ENCODE measurements around the gene ROBO2.

The ROBO2 gene

DNA sequence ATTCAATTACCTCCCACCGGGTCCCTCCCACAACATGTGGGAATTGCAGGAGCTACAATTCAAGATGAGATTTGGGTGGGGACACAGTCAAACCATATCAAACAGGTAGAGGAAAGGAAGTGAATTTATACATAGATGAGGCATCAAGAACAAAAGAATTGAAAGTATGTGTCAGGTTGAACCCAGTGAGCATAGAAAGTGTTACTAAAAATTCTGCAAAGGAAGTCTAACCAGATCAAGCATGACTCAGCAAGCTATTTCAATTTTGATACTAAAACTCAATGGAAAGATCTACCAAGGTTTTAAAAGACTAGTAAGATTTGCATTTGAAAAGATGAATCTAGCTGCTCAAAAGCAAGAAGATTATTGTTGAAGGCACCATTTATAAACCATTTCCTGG is 323.0 kb downstream of the ROBO2 start:
- TF ChIP-seq ZFX (IDR thresholded peaks at IDR 0.05; ENCODE audit: borderline replicate concordance), result no peak
- TF ChIP-seq, protein P1, sequence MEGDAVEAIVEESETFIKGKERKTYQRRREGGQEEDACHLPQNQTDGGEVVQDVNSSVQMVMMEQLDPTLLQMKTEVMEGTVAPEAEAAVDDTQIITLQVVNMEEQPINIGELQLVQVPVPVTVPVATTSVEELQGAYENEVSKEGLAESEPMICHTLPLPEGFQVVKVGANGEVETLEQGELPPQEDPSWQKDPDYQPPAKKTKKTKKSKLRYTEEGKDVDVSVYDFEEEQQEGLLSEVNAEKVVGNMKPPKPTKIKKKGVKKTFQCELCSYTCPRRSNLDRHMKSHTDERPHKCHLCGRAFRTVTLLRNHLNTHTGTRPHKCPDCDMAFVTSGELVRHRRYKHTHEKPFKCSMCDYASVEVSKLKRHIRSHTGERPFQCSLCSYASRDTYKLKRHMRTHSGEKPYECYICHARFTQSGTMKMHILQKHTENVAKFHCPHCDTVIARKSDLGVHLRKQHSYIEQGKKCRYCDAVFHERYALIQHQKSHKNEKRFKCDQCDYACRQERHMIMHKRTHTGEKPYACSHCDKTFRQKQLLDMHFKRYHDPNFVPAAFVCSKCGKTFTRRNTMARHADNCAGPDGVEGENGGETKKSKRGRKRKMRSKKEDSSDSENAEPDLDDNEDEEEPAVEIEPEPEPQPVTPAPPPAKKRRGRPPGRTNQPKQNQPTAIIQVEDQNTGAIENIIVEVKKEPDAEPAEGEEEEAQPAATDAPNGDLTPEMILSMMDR (IDR thresholded peaks at IDR 0.05), result no peak
- no peak overlapping the region for H3K27ac ChIP-seq

DNA sequence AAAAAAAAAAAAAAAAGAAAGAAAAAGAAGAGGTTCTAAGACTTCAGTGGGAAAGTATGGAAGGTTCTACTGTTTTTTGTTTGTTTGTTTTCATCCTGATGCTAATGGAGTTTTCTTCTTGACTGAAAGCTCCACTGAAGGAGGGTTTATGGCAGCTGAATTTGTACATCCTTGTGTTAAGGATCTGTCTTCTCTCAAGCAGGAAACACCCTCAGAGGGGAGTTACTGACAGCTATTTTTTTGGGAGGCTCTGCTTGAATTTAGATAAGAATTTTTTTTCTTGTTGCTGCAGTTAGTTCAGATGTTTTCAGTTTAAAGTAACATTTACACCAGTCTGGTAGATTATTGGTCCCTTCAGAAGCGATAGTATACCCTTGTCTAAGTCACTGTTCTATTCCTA is 325.3 kb downstream of the ROBO2 start:
- TF ChIP-seq ZFX (IDR thresholded peaks at IDR 0.05; ENCODE audit: borderline replicate concordance), result no peak
- TF ChIP-seq, protein P1 (IDR thresholded peaks at IDR 0.05), result no peak
- no peak overlapping the region for H3K27ac ChIP-seq

DNA sequence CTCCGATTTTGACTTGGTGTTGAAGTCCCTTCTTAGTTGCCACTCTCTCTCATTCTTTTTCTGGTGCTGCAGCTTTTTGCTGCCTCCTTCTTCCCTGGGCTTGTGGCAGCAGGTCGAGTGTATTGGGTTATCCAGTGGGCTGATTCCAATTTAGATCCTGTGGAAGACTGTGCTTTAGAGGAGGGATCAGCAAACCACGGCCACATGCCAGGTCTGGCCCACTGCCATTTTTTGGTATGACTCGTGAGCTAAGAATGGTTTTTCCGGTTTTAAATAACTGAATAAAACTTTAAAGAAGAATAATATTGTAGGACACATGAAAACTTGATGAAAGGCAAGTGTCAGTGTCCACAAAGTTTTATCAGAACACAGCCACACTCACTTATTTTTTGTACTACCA is 330.5 kb downstream of the ROBO2 start:
- H3K27ac ChIP-seq, result no peak overlapping the region
- TF ChIP-seq ZFX (IDR thresholded peaks at IDR 0.05; ENCODE audit: borderline replicate concordance), result no peak
- TF ChIP-seq, protein P1 (IDR thresholded peaks at IDR 0.05), result no peak

DNA sequence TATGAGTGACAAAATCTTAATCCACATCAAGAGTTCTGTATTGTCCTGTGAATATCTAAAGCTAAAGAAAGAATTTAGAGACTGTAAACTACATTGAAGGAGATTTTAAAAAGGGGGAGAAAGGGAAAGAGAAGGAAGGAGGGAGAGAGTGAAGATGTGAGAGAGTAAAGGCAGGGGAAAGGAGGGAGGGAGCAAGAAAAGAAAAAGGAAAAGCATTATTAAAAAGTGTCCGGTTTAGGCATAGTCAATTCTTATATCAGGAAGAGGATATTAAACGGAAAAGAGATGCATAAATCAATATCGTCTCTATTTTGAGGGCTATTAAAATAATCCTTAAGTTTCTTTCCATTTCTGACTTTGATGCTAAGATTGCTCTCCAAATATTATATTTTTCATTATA is 332.1 kb downstream of the ROBO2 start:
- no peak overlapping the region for H3K27ac ChIP-seq
- TF ChIP-seq, protein P1 (IDR thresholded peaks at IDR 0.05), result no peak
- no peak for TF ChIP-seq ZFX (IDR thresholded peaks at IDR 0.05; ENCODE audit: borderline replicate concordance)

DNA sequence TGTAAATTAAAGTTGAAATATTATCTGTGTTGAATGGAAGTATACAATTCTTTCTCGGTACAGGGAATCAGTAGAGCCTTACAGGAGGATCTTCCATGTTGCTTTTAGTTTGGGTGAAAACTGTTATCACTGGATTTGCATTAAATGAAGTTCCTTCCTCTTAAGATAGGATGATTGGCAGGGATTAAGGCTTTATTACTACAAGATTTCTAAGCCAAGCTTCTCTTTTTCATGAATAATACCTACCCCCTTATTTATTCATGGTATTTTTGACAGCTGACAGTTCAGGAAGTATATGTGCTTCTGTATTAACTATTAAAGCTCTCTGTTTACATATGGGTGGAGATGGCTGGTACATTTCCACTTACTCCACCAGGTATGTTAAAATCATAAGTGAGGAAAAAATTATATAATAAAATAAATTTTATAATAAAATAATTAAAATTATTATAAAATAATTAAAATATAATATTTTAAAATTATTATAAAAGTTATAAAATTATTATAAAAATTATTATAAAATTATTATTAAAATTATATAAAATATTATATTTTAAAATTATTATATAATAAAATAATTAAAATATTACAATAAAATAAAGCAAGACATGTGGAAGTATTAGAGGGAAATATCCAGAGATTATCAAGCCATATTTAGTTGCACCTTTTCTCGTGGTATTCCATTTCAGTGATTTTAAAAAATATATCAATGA is 332.9 kb downstream of the ROBO2 start:
- H3K27ac ChIP-seq, result no peak overlapping the region
- TF ChIP-seq ZFX (IDR thresholded peaks at IDR 0.05; ENCODE audit: borderline replicate concordance), result no peak
- TF ChIP-seq, protein P1 (IDR thresholded peaks at IDR 0.05), result no peak

DNA sequence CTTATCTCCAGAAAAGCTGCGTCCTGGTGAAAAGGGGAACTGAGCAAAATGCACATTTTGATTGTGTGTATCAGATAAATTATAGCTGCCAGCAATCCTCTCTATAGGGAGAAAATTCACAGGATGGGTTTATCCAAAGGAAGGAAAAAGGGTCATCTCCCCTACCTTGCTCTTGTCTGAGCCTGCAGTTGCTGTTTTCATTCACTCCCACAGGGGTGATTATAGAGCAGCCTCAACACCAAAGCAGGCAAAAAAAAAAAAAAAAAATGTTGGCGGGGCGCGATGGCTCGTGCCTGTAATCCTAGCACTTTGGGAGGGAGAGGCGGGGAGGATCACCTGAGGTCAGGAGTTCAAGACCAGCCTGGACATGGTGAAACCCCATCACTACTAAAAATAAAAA is 333.7 kb downstream of the ROBO2 start:
- no peak overlapping the region for H3K27ac ChIP-seq
- no peak for TF ChIP-seq ZFX (IDR thresholded peaks at IDR 0.05; ENCODE audit: borderline replicate concordance)
- TF ChIP-seq, protein P1 (IDR thresholded peaks at IDR 0.05), result no peak

DNA sequence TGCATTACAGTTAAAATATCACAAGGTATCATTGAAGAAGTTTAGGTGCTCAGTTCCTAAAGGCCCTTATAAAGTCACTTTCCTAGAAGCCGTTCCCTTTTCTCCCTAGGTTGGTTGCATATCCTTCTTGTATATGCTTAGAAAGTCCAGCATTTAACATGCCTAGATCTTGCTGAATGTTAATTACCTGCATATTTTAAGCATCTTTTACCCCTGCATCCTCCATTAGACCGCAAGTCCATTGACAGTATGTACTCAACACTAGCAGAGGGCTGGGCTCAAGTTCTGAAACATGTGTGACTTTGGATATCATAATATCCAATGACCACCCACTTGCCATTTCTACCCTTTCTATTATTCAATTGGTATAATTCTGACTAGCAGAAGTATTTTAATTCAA is 336.6 kb downstream of the ROBO2 start:
- H3K27ac ChIP-seq, result no peak overlapping the region
- TF ChIP-seq, protein P1 (IDR thresholded peaks at IDR 0.05), result no peak
- no peak for TF ChIP-seq ZFX (IDR thresholded peaks at IDR 0.05; ENCODE audit: borderline replicate concordance)

Data from 22Rv1 (cell line).